ENCODE measurements around the gene ISL2. TPM values are rescaled to one million over a fixed set of nuclear protein-coding genes. Genes with fewer than 3 reads are reported as not detected.

ISL2 gene
- polyA plus RNA-seq, 1 donor from 2014 or later, result 0.89 TPM

DNA sequence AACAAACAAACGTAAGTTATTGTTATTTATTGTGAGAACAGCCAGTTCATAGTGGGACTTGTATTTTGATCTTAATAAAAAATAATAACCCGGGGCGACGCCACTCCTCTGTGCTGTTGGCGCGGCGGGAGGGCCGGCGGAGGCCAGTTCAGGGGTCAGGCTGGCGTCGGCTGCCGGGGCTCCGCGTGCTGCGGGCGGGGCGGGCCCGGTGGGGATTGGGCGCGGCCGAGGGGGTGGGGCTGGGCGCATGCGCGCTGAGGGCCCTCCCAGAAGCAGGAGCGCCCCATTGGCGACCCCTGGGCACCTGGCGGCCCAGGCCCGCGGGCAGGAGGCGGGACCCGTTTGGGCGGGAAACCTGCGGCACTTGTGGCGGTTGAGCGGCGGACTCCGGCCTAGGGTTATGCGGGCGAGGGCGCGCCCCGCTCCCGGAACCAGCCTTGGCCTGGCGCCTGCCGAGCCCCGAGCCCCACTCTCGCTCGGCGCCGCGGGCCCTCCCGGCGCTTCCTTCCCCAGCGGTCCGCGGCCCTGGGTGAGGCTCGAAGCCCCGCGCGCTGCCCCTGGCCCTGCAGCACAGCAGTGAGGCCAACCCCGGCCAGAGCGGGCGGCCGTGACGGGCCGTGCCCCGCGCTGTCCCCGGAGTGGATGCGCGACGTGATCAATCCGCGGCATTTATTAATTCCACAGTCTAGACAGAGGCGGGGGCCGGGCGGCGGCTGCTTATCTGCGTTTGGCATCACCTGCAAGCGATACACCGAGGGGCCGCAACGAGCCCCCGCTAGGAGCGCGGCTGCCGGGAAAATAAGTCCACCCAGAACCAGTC, 6.0 kb downstream of the ISL2 start:
- peaks cover 61% of the 10 kb centered on the region for H3K27me3 Mint-ChIP-seq
- peak overlapping the region in 3 of 4 donors; percentile 8 to 87 (median 65) for H3K4me3 Mint-ChIP-seq
- H3K27ac Mint-ChIP-seq, result peak overlapping the region in 2 of 3 donors; percentile 86 to 91
- H3K36me3 Mint-ChIP-seq, result peaks cover 2% of the 10 kb centered on the region
- peaks cover 0 to 6% (median 0%) of the 10 kb centered on the region in 3 donors for H3K9me3 Mint-ChIP-seq
- peaks cover 25 to 46% (median 29%) of the 10 kb centered on the region in 3 donors for H3K4me1 Mint-ChIP-seq

DNA sequence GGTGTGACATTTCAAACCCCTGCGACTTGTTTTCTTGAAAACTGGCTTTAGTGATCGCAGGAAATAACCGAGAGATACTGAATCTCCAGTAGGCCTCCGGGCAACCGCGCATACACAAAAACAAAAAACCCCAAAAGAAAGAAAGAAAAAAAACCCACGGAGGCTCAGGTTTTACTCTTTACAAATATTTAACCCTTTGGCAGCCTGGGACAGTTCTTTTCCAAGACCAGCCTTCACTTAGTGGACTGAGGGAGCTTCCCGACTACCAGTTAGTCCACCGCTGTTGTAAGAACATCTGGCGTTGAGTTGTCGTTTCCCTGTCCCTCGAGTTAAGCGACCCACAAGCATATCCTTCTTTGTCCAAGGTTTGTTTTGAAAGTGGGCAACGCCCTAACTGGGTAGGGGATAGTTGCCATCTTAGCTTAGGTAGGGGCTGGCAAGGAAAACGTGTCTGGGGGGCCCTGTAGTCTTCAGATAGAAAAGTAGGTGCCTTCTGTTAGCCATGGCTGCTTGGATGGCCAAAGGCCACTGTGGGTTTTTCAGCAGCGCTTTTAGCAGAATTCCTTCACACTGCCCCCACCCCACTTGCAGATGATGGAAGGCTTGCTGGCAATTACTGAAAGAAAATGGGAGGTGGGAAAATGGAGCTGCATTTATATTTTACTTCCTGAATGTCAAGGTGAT, 6.9 kb downstream of the ISL2 start:
- H3K27me3 Mint-ChIP-seq, result peaks cover 66% of the 10 kb centered on the region
- H3K36me3 Mint-ChIP-seq, result peaks cover 10% of the 10 kb centered on the region
- H3K4me1 Mint-ChIP-seq, result peaks cover 25 to 52% (median 28%) of the 10 kb centered on the region in 3 donors
- H3K9me3 Mint-ChIP-seq, result peaks cover 0 to 5% (median 0%) of the 10 kb centered on the region in 3 donors
- H3K27ac Mint-ChIP-seq, result peak overlapping the region; percentile 5 to 63 (median 62)
- peak overlapping the region in 3 of 4 donors; percentile 32 to 78 (median 64) for H3K4me3 Mint-ChIP-seq

DNA sequence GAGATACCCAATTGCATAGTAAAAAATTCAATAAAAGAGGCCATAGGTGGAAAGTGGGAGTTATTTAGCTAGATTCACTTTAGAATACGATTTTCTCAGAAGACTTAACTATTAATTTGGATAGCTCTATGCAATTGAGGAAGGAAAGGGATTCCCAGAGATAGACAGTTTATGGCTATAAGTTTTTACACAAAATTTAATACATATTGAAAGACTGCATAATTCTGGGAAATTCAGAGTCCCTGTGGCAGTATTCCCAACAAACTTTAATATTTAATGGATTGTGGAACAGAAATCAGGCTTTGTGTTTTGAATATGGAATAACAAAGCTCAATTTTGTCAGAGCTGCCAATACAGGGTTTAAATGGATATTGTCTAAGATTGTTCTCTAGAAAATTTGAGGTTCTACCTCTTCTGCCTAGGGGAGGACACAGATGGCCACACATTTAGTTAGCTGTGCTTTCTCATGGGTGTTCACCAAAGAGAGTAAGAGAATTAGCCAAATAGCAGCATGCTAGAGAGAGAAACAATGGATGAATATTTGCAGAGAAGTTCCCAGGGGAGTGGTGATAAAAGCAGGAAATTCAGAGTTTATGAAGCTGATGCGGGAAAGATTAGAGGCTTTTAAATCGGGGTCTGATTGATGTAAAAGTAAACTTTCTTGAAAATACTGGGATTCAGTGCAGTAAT, 8.5 kb downstream of the ISL2 start:
- Mint-ChIP-seq H3K9me3 (peaks cover 0 to 3% (median 0%) of the 10 kb centered on the region in 3 donors), H3K27me3 (peaks cover 54% of the 10 kb centered on the region), H3K27ac (peak overlapping the region; percentile 5 to 84 (median 47)), H3K4me3 (peak overlapping the region; percentile 58 to 89 (median 82)), H3K36me3 (peaks cover 11% of the 10 kb centered on the region), H3K4me1 (peaks cover 16 to 38% (median 19%) of the 10 kb centered on the region in 3 donors)

DNA sequence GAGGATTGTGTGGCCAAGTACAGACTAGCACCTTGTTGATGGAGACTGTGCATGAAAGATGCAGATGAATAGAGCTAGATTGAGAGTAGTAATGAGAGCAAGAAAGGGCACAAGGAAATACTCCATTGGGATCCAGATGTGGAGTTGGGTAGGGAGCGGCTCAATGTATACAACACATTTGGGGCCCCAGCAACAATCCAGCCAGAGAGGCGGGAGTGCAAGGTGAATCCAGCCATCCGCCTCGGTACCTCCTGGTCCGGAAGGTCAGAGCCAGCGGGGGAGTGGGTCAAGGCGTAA, 9.0 kb downstream of the ISL2 start:
- peak overlapping the region; percentile 5 to 84 (median 47) for H3K27ac Mint-ChIP-seq
- H3K4me3 Mint-ChIP-seq, result peak overlapping the region; percentile 41 to 89 (median 72)
- peaks cover 9% of the 10 kb centered on the region for H3K36me3 Mint-ChIP-seq
- peaks cover 49% of the 10 kb centered on the region for H3K27me3 Mint-ChIP-seq
- H3K4me1 Mint-ChIP-seq, result peaks cover 15 to 33% (median 15%) of the 10 kb centered on the region in 3 donors
- H3K9me3 Mint-ChIP-seq, result peaks cover 0 to 2% (median 0%) of the 10 kb centered on the region in 3 donors

DNA sequence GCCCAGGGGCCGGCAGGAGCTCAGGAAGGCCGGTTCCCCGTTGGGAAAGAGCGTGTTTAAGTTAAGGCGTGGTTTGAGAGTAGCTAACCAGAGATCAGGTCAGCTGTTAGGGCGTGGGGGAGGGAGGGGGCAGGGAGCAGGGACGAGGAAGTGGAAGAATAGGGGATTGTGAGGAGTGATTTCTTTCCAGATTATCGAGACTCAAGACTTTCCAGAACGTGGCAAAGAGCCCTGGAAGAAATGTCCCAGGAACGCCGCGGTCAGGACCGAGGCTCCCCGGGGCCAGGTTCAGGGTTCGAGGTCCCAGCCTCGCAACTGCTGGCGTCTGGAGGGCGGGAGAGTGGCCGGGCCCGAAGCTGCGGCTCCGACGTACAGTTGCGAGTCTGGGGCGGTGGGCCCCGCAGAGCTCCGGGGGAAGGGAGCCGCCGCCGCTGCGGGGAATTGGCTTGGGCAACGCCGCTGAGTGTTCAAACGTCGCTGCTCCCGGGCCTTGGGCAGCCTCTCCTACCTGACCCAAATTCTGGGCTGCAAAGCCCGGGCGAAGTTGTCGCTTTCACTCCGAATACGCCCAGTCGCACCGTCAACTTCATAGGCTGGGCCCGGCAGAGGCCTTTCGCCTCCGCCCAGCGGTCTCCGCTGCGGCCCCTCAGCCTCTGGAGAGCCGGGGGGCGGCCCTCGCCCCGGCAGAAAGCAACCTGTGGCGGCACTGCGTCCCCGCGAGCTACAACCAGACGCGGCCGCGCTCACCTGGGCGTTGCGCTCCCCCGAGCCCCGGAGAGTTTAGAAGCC, 9.5 kb downstream of the ISL2 start:
- H3K9me3 Mint-ChIP-seq, result peaks cover 0 to 2% (median 0%) of the 10 kb centered on the region in 3 donors
- H3K27me3 Mint-ChIP-seq, result peaks cover 44% of the 10 kb centered on the region
- H3K27ac Mint-ChIP-seq, result peak overlapping the region; percentile 5 to 84 (median 47)
- peak overlapping the region; percentile 41 to 89 (median 72) for H3K4me3 Mint-ChIP-seq
- H3K4me1 Mint-ChIP-seq, result peaks cover 11 to 28% (median 12%) of the 10 kb centered on the region in 3 donors
- H3K36me3 Mint-ChIP-seq, result peaks cover 9% of the 10 kb centered on the region

DNA sequence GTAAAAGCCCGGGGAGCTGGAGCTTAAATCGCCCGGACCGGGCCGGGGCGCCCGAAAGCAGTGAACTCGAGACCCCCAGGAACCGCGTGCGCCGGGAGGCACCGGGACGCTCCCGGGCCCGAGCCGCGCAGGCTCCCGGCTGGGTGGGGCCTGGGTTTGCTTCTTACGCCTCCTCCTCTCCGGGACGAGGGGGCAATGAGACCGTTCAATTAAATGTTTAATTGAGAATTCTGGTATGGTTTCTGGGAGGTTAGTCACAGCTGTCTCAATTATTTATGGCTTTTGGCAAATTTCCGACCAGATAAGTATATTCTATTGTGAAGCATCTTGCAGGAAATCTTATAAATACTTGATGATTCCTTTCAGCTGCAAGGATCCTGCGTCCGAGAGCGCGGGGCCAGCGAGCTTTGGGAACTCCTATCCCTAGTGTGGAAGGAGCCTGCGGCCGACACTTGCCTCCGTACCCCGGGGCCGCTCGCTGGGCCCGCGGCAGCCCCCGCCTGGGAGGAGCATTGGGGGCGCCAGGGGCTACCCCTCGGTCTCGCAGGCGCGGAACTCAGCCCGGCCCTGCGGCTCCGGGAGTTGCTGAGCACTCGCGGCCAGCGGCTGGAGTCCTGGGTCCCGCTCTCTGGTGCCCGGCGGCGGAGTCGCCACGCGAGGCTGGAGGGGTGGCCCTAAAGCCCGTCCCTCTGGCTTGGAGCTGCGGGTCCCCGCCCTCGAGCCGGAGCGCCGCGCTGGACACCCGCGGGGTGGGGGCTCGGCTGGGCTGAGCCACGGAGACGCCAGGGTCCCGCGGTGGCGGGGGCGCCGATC, 10.3 kb downstream of the ISL2 start:
- H3K36me3 Mint-ChIP-seq, result peaks cover 9% of the 10 kb centered on the region
- peak overlapping the region; percentile 48 to 88 (median 65) for H3K4me3 Mint-ChIP-seq
- peaks cover 0 to 2% (median 0%) of the 10 kb centered on the region in 3 donors for H3K9me3 Mint-ChIP-seq
- H3K27me3 Mint-ChIP-seq, result peaks cover 39% of the 10 kb centered on the region
- peaks cover 6 to 24% (median 7%) of the 10 kb centered on the region in 3 donors for H3K4me1 Mint-ChIP-seq
- no peak overlapping the region for H3K27ac Mint-ChIP-seq

DNA sequence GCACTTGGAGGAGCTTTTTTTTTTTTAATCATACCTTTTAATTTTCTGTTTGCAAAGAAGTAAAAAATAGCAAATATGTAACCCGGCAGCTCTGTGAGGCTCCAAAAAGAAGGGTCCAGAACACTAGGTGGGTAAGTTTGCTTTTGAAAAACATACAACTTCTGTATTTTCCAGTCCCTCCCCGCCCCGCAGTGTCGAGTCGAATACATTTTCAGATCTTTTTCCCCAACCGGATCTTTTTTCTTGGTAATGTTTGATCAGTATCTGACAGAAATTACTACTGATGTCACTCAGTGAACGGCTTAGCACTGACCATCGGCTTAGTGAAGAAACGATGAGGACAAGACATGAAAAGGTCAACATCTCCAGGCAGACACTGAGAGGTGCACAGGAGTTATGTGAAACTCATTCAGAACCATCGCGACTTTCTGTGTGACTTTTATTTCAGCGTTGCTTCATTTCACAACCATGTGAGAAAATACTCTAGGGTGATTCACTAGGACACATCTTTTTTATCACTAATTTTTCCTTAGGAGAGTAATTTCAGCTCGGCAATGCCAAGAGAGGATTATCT, 11.0 kb downstream of the ISL2 start:
- H3K9me3 Mint-ChIP-seq, result peaks cover 0 to 2% (median 0%) of the 10 kb centered on the region in 3 donors
- peaks cover 9% of the 10 kb centered on the region for H3K36me3 Mint-ChIP-seq
- peak overlapping the region in 2 of 3 donors; percentile 23 to 65 for H3K27ac Mint-ChIP-seq
- H3K4me1 Mint-ChIP-seq, result peaks cover 4 to 20% (median 6%) of the 10 kb centered on the region in 3 donors
- H3K27me3 Mint-ChIP-seq, result peaks cover 35% of the 10 kb centered on the region
- H3K4me3 Mint-ChIP-seq, result peak overlapping the region in 2 of 4 donors; percentile 38 to 67

DNA sequence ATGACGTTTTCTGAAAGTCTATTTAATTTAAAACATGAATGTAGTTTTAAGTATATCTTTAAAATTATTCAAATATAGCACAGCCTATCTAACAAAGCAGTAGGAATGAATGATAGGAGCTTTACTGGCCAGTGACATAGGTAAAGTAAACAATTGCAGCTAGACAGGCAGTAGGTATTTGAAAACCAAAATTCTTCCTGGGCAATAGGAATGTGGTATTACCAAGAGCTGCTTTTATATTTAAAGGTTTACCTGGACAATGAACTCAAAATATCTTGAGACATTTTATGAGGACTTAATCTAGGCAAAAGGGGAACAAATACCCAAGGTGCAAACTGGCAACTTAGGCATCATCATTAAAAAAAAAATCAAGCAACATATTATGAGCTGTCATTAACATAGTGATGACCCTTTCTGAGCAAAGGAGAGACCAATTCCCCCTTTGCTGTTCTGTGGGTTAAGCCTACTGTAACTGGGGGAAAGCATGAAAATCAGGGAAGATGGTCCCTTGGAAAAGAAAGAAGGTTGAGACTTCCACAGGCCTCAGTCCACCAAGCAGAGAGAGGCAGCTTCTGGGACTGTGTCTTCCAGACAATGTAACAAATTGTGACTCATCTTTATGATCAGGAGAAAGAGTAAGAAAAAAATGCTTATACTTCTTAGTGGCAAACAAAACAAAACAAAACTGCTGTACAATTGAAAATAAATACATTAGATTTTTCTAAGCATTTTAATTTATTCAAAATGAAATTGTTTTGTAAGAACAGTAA, 12.9 kb downstream of the ISL2 start:
- no peak overlapping the region for H3K27ac Mint-ChIP-seq
- peaks cover 28% of the 10 kb centered on the region for H3K27me3 Mint-ChIP-seq
- H3K4me3 Mint-ChIP-seq, result no peak overlapping the region
- peaks cover 9% of the 10 kb centered on the region for H3K36me3 Mint-ChIP-seq
- H3K4me1 Mint-ChIP-seq, result peaks cover 3 to 16% (median 6%) of the 10 kb centered on the region in 3 donors
- H3K9me3 Mint-ChIP-seq, result peaks cover 0 to 2% (median 0%) of the 10 kb centered on the region in 3 donors

DNA sequence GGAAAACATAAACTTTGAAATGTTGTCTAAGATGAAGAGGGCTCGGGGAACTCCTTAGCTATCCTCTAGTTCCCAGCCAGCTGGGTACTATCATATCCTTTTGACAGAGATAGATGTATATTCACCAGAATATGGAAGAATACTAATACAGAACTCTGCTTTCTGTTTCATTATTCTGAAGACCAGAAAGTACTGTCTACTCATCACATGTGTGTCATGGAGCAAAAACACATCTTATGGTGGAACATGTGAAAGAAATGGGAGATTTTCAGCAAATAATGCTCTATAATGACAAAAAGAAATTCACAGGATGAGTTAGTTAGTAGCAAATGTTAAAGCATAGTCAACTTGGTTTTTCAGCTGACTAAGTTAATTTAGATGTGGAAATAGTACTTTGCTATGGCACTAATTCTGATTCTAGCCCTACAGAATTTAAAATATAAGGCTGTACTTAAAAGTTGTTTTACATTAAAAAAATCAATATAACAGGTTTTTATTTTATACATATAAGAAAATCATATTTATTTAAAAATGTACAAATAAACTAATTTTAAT, 16.5 kb downstream of the ISL2 start:
- H3K27me3 Mint-ChIP-seq, result peaks cover 5% of the 10 kb centered on the region
- no peak overlapping the region for H3K4me3 Mint-ChIP-seq
- no peaks in the 10 kb centered on the region for H3K9me3 Mint-ChIP-seq
- H3K36me3 Mint-ChIP-seq, result peaks cover 10% of the 10 kb centered on the region
- peaks cover 0 to 2% (median 0%) of the 10 kb centered on the region in 3 donors for H3K4me1 Mint-ChIP-seq
- no peak overlapping the region for H3K27ac Mint-ChIP-seq

DNA sequence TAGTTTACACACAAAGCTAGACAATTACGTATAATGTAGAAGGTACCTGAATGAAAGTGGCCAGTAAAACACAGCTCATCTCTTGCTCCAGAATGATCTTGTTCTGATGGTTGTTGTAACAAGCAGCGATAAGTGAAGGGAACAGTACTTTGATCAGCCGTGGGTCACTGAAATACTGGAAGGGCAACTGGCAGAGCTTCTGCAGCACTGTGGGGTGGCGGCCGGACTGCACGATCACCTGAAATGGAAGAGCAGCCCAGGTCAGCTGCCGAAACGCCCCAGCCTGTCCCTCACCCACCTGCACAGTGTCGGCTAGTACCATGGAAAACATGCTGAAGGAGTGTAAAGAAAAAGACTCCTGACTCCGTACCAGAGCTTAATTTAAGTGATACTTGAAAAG, 17.3 kb downstream of the ISL2 start:
- H3K27ac Mint-ChIP-seq, result no peak overlapping the region
- peaks cover 1% of the 10 kb centered on the region for H3K27me3 Mint-ChIP-seq
- no peak overlapping the region for H3K4me3 Mint-ChIP-seq
- no peaks in the 10 kb centered on the region for H3K9me3 Mint-ChIP-seq
- peaks cover 6% of the 10 kb centered on the region for H3K36me3 Mint-ChIP-seq
- no peaks in the 10 kb centered on the region for H3K4me1 Mint-ChIP-seq

DNA sequence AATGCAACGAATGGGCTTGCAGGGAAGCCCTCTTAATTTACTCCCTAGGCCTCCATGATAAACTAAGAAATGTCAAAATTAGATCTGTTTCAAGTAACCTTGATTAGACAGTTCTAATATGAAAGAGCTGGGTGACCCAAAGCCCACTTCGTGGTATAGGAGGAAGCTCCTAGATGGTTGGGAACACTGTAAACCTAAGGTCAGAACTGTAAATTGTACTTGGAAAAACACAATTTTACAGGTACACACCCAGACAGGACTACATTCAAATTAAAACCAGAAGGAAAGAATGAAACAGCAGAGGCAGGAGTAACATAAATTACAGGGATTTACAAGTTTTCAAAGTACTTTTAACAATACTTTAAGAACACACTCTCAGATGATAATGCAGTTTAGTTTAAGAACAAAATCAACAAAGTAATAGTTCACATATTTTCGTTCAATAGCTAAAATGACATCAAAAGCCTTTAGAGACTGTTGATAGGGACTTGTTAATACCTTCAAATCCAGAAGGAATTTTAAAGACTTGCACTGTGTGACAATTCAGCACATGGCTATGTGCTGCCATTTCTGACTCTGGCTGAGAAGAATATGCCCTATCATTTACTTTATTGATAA, 18.4 kb downstream of the ISL2 start:
- H3K9me3 Mint-ChIP-seq, result no peaks in the 10 kb centered on the region
- H3K4me3 Mint-ChIP-seq, result no peak overlapping the region
- no peaks in the 10 kb centered on the region for H3K27me3 Mint-ChIP-seq
- H3K27ac Mint-ChIP-seq, result no peak overlapping the region
- peaks cover 6% of the 10 kb centered on the region for H3K36me3 Mint-ChIP-seq
- H3K4me1 Mint-ChIP-seq, result no peaks in the 10 kb centered on the region

DNA sequence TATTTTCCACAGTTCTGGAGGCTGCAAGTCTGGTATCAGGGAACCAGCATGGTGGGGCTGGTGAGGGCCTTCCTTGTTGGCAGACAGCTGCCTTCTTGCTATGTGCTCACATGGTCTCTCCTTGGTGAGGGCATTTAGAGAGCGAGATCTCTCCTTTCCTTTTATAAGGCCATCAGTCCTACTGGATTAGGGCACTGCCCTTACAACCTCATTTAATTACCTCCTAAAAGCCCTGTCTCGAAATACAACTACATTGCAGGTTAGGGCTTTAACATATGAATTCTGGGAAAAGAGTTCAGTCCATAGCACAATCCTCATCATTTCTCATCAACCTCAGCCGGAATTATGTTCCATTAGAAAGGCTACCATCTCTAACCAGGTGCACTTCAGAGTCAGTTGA, 21.9 kb downstream of the ISL2 start:
- no peak overlapping the region for H3K27ac Mint-ChIP-seq
- H3K4me3 Mint-ChIP-seq, result no peak overlapping the region
- peaks cover 9% of the 10 kb centered on the region for H3K36me3 Mint-ChIP-seq
- H3K9me3 Mint-ChIP-seq, result no peaks in the 10 kb centered on the region
- no peaks in the 10 kb centered on the region for H3K27me3 Mint-ChIP-seq
- no peaks in the 10 kb centered on the region for H3K4me1 Mint-ChIP-seq
